KBM-7 (cell line): ENCODE results near the gene FNBP1L.
"Not testable (repeated sequence)": the region's sequence is repeated elsewhere in the genome, so short reads cannot be mapped to it uniquely, and the experiment has no call there.

ENCODE experiments used
- DNase-seq: peaks from one replicate; pipeline ENCODE4 v3.0.0-alpha.2; 2015
- in situ Hi-C: fragments of 300-500 bp; cut with MboI; formaldehyde crosslinking; loops from 2 replicates; pipeline ENCODE4 v1.14.3; 2020; ENCODE audit warnings: low sequenced_read_pairs, low pct_unique_long_range_greater_than_20kb, mixed read lengths

Gene FNBP1L

DNA sequence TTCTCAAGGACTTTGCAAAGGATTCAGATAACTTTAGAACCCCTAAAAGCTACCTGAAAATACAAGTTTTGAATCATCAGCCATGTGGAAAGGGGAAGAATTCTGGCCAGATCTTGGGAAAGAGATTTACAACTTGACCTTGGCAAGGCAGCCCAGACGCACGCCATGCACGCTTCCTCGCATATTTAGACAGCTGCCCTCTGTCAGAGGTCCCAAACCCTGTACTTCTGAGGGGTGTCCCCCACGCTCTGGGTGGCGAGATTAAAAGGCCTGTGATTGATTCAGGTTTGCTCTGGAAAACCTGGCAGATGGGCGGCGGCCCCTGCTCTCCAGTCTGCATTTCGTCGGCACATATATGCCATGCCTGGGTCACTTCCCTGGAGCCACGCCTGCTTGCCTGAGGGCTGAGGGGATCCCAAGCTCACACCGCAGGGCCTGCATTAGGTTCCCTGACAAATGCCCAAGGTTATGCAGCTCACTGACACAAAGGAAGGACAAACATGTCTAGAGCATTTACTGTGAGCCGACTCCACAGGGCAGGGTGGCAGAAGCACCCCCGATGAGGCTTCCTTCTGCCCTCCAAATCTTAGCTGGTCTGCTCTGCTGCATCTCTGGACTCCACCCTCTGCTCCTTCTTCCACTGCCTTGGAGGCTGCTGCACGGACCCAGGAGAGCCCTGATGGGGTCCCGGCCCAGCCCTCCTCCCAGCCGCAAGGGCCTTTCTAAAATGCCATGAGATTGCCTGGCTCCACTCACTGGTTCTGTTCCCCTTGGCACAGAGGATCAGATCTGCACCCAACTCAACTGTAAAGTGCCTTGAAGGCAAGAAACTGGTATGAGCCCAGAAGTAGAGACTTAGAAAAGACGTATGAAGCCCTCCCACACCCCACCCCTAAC lies 129.9 kb downstream of the FNBP1L start:
- DNase-seq: no peak
- in situ Hi-C loops: no loop called here

DNA sequence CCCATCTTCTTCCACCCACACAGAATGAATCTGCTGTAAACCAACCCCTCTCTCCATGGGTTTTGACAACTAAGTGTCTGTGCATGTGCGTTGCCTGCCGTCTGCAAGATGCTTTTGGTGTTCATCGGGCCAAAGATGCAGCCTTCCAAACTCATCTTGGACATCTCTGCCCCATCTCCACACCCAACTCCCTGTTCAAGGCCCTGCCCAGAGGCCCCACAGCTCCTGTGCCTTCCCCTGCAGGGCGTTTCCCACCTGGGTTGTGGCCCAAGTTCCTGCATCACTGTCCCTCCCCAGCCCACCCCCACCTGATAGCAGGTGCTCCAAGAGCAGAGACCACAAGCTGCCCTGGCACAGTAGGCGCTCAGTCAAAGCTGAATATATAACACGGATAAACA lies 130.5 kb downstream of the FNBP1L start:
- in situ Hi-C loops: no loop called here

DNA sequence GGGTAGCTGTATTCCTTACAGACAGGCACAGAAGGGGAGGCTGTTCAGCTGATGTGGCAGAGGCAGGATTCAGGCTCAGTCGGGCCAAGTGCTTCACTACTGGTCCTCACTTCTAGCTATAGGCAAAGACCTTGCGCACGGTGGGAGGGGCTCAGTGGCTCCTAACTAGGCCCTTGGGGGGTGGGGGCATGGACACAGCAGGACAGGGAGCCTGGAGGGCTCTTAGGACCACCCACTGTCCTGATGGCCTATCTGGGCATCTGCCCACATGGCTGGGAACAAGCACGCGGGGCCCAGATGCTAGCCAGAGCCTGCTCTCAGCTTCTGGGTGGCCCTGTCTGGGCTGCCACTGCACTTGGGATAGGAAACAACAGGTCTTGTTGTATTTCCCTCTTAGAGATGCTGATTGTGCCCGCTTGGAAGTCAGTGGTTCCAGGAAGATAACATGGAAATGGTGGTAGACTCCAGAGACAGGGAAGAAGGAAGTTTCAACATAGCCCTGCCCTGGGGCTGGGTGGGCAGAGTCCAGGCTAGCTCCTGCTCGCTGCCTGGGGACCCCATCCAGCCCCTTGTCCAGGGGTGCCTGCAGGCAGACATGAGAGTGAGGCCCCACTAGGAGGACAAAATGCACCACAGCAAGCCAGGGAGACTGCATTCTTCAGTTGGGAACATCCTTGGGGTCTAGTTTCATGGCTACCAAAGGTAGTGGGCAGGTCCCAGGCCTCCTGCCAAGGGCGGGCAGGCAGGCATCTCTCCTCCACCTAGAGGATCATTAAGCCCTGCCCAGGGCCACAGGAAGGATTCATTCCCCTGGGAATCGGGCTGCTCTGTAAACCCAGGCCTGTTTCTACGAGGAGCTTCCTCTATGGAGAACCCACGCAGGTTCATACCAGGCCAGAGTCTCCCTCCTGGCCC lies 131.2 kb downstream of the FNBP1L start:
- DNase-seq: no peak
- in situ Hi-C loops: no loop called here

More for the DNA sequence above, 130.5 kb downstream of the FNBP1L start:
- no peak for DNase-seq

DNA sequence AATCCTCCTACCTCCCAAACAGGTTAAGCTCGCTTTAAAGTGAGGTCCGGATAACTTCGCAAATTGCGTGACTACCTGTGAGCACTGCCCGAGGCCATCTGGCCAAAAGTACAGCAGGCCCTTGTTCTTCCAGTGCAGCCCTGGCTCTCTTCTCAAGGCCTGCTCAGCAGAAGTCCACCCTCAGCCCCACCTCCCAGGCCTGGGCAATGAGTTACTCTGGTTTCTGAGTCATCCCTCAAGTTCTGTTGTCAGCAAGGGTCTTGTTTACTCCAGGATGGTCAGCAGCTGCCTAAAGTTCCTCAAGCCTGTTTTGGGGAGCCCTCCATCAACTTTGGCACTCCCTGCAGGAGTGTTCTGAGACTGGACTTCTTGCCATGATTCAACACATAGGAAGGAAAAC lies 132.0 kb downstream of the FNBP1L start:
- in situ Hi-C loops: no loop called here
- DNase-seq: no peak

DNA sequence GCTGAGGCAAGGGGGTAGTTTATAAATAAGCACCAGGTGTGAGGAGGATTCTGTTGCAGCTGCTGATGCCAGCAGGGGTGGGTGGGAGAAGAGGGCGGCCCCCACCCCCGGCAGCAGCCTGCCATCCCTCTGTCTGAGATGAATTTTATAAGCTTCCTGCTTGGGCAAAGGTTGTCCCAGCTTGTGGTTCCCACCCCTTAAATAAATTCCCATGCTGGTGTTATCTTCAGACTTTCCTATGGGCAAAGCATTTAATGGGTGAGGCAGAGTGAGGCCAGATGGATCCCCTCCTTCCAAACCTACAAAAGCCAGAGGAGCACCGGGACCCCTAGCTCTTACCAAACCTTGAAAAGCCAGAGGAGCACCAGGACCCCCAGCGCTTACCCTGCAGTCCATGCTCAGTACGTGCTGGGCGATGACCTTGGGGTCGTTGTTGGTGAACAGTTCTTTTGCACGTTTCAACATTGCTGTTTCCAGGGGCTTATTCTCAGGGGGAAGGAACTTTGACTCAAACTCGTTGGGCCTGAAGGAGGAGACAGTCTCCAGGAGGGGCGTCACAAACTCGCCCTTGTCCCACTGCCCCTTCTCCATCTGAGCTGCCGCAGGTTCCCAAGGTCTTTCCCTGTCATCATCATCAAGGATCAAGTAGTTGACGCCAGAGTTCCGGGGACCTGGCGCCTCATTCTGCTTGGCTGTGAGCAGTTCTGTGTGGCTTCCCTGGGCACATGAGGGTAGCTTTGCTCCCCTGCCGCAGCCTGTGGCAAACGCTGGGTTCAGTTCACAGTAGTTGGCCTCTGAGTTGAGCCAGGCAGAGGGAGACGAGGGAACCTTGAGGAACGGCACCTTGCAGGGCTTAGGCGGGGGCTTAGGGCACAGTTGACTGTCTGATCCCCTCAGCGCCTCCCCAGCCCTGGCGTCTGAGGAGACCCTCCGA lies 134.3 kb downstream of the FNBP1L start:
- in situ Hi-C loops: no loop called here
- no peak for DNase-seq

DNA sequence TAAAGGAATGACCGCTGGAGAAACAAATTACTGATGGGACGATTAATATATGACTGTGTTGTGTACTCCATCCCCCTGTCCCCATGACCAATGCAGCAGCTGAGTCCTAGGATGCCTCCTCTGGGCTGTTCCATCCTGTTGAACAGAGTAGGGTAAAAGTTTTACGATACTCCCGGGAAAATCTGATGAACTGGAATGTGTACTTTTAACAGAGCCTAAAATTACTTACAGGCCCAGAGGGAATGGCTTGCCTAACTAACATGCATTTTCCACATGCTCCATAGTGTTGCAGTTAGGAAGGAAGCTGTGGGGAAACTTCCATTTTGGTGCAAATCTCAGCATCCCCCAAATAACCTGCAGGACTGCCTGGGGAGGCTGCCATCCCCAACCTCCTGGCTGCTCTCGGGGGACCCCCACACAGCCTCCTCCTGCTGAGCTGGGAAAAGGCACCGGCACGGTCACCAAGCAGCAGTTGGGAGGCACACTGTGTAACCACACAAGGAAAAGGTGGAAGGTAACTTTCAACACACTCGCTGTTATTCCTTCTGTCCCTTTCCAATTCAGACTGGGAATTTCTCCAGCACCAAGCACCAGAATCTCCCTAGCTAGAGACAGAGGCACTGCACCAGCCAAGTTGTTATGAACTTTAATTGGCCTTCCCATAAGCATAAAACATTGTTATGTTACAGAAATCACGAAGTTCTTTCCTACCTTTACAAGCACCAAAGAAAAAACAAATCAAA lies 136.5 kb downstream of the FNBP1L start:
- DNase-seq: no peak
- in situ Hi-C loops: no loop called here

DNA sequence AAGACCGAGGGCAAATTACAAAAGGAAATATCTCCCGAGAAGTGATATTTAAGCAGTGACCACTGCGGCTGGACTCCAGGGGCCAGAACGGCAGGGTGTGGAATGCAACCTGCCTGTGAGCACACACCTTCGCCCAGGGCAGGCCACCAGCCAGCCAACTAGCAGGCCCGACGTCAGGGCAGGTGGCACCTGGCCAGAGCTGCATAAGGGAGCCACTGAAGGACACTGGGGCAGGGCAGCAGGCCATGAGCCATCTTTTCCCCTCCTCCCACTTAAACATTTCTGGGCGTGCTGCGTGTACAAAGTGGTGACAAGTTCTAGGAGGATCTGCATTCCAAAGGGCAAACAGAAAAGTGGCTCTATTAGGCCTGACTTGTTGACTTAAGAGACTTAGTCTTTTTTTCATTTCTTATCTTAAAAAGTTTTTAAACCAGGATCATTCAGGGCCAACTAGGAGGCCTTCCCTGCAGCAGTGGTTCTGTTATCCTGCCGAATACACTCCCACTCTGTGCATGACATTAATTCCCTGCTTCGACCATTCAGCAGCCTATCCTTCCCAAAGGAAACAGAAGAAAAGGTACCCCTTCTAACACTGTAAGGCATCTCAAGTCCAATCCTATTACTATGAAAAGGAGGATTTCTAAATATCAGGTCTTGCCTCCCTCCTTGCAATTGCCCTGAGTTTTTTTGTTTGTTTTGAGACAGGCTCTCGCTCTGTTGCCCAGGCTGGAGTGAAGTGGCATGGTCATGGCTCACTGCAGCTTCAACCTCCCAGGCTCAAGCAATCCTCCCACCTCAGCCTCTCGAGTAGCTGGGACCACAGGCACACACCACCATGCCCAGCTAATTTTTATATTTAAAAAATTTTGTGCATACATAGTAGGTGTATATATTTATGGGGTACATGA lies 137.4 kb downstream of the FNBP1L start:
- in situ Hi-C loops: no loop called here
- DNase-seq: no peak

DNA sequence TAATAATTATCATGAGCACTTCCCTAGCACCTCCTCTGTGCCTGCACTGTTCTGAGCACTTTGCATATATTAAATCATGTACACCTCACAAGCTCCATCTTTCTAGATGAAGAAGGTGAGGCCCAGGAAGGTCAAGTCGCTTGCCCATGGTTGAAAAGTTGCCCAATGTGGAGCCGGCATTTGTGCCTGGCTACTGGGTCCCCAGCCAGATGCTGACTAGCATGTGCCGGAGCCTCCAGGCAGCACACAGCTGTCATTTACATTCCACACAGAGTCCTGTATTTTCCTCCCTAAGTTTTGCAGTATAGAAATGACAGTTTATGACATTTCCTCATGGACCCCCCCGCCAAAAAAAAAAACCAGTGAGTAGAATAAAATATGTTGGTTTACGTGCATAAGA lies 139.4 kb downstream of the FNBP1L start:
- DNase-seq: no peak
- in situ Hi-C loops: no loop called here

DNA sequence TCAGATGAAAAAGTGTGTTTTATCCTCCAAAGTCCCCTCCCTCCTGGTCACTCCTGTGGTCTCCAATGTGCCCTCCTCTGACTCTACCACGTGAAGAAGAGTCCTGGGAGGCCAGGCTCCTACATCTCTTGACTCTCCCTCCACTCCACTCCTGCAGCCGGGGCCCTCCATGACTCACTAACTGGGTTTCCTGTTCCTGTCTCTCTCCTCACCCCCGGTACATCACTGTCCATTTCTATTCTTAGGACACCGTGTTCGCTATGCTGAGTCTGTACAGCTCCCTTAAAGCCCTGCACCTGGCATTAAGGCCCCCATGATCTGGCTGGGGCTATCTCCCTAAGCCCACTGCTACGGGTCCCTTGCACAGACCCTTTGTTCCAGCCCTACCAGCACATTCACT lies 140.3 kb downstream of the FNBP1L start:
- in situ Hi-C loops: no loop called here
- DNase-seq: peak; percentile 69

DNA sequence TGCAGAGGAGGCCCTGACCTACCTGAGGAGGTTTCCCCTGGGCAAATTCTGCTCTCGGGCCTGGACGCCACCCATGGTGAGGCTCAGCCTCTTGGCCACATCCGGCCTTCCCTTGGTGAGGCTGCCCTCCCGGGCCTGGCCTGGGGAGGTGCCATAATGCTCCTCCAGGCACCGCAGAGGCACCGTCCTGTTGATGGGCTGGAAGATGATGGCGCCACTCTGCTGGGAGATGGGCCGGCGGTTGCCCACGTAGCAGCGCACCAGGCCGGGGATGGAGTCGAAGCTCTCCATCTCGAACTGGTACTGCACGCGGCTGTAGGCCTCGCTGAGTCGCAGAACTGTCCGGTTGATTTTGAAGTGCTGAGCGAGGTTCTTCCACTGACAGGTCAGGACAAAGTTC lies 141.0 kb downstream of the FNBP1L start:
- in situ Hi-C loops: no loop called here
- no peak for DNase-seq

DNA sequence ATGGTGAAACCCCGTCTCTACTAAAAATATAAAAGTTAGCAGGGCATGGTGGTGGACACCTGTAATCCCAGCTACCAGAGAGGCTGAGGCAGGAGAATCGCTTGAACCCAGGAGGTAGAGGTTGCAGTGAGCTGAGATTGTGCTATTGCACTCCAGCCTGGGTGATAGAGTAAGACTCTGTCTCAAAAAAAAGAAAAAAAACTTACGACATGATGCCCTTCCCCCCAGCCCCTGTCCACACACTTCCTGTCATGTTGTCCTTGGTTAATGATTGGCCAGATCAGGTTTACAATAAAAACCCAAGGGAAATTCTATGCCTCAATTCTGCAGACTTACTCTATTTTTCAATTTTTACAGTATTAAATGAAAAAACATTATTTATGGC lies 143.4 kb downstream of the FNBP1L start:
- in situ Hi-C loops, DNase-seq: not testable (repeated sequence)

DNA sequence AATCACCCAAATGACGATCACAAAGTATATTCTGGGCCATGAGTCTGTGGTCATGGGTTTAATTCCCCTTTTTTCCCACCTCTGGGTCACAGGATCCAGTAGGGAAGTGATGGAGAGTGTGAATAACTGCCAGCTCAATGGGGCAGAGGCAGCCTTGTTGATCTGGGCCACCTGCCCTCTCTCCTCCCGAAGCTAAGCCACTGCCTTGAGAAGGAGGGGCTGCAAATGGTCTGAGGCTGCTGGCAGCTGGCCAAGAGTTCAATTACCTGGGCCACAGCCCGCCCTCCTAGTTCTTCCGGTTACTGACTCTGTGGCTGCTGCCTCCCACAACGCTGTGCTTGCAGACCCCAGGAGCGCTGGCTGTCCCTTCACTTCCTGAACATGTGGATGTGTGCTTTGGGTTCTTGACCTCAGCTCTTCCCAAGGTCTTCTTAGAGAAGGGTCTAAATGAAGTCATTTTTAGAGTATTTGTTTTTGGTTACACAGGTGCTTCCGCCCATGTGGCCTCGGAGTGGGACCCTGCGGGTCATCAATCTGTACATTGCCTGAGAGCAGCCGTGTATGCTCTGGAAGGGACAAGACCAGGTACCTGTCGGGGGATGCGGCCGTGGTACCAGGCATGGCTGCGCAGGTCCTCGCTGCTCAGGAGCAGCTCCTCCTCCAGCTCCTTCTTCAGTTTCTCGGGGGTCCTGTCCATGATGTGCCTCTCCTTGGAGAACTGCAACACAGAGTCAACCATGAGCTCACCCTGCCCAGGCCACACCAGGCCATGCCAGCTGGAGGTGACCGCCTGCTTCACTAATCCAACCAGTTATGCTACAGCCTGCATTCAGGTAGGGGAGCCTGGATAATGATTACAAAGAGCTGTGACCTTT lies 144.0 kb downstream of the FNBP1L start:
- in situ Hi-C loops: no loop called here
- DNase-seq: peak; percentile 99

DNA sequence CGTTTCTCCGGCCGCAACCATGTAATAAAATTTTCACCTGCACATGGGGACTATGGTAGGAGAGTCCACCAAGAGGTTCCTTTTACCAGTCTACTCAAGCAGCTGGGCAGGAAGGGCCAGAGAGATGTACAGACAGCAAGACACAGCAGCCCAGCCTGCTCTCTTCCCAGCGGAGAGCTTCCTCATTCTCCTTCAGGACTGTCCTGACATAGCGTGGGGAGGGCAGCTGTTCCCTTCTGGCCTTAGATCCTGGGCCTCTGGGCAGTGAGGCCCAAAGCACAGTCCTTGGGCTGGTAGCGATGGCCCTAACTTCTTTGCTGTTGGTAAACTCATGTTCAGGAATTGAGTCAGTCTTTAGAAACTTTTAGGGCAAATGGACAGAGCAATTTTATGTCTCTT lies 144.6 kb downstream of the FNBP1L start:
- DNase-seq: peak; percentile 29
- in situ Hi-C loops: no loop called here

DNA sequence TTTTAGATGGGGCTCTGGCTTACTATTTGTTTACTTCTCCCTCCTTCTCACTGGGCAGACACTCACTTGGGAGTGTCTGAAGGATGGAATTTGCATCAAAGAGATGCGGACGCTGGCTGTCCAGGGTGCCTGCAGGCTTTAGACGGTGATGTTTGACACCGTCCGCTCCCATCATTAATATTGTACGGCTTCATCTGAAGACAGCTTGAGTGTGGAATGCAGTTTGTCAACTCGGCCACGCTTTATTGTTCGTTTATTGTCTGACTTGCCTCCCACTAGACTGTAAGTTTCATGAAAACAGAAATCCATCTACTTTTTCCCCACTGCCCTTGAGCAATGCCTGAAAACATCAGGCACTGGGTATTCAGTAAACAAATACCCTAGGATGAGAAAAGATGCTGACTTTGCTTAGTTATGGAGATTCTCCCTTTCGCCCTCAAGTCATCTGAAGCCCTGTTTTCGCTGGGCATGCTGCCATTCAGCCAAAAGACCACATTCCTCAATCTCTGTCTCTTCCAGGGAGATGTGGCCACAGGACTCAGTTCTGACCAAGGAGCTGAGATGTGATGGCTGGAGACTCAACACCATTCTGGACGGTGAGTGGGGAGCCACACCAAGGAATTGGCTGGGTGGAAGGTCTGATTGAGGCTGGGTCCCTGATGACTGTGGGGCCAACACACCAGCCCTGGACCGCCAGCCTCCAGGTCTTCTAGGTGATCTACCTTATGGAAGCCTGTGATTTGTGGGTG lies 146.1 kb downstream of the FNBP1L start:
- no peak for DNase-seq
- in situ Hi-C loops: no loop called here

DNA sequence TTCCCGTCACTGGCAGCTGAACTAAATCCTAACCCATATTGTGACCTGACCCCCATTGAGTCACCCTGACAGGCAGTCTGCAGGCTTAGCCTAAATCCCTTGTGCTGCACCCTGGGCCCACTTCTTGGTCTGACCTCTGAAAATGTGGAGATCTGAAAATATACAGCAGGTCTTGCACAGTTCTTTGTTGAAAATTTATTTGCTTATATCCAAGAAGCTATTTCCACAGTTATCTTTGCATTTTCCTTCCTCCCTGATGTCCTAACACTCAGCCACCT lies 146.6 kb downstream of the FNBP1L start:
- no peak for DNase-seq
- in situ Hi-C loops: no loop called here

DNA sequence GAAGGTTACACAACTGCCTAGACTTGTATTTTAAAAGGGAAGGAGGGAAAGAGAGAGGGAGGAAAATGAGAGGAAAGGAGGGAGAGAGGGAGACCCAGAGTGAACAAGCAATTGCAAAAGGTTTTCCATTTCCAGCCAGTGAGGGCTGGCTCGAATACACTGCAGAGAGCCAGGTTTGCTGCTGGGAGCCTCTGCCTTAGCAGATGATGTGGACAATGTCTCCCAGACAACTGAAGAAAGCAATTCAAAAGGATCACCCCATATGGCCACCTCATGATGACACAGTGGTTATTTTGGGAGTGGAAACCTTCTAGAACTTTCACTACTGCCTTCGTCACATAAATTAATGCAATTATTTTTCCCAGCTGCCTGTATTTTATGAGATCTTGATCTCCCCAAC lies 147.3 kb downstream of the FNBP1L start:
- in situ Hi-C loops: no loop called here
- DNase-seq: no peak
